Choroid plexus epithelial cell (primary cell): ENCODE data around the gene AMIGO2.

Experiments
- DNase-seq: peaks from one replicate; pipeline ENCODE4 v3.0.0-alpha.2; 2010; ENCODE audit warnings: low read depth
- H3K4me3 ChIP-seq: 2 replicates; pipeline ENCODE4 v1.5.1; 2011; ENCODE audit warnings: low read depth, mild to moderate bottlenecking, control low read depth, low read length, moderate library complexity
- CTCF ChIP-seq: conservative IDR thresholded peaks from 2 replicates; pipeline ENCODE4 v1.5.1; 2011; ENCODE audit warnings: low read depth, mild to moderate bottlenecking, control low read depth, inconsistent platforms, low read length, moderate library complexity

AMIGO2 gene

GRCh38 chr12:47048541-47048940 lies 31.2 kb downstream of the AMIGO2 start:
- no peak for TF ChIP-seq CTCF
- DNase-seq = no peak
- H3K4me3 ChIP-seq = no peak overlapping the region

DNA sequence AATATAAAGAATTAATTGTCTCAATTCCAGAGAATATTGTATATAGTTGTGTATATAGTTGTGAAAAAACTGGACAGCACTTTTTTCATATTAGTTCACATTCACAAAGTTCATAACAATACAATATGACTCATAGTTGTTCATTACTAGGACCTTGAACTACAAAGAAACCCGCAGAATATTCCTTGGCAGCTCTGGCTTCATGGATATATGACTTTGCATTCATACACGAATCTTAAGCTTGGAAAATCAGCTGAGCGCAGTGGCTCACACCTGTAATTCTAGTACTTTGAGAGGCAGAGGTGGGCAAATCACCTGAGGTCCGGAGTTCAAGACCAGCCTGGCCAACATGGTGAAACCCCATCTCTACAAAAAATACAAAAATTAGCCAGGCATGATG lies 38.4 kb downstream of the AMIGO2 start:
- no peak for DNase-seq
- no peak overlapping the region for H3K4me3 ChIP-seq
- TF ChIP-seq CTCF = no peak

DNA sequence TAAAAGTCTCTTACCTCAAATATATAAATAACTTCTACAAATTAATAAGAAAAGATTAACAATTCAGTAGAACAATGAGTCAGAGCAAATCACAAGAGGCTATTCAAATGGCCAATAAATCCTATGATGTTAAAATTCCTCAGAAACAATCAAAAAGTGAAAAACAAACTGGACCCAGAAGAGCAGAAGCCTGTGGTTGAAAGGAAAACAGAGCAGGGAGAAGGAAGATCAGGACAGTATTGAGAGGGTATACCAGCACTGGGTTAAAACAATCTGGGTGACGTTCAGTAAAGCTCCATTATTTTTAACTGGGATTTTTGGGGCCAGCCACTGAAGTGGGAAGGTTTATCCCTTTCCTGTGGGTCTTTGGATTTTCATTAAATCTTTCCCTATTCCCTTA lies 40.0 kb downstream of the AMIGO2 start:
- no peak overlapping the region for H3K4me3 ChIP-seq
- no peak for TF ChIP-seq CTCF
- DNase-seq = no peak

DNA sequence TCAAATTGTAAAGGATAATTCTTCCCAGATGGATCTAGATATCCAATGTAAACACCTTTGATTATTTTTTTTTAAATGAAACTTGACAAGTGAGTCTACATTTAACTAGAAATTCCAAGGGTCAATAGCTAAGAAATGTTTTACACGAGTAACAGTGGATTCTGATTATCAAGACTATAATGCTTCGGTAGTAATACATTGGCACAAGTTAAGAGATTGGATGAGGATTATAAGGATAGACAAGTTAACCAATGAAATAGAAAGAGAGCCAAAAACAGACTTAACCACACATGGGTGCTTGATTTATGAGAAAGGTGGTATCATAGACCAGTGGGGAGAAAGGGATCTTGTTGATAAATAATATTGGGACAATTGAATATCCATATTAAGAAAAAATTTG lies 40.7 kb downstream of the AMIGO2 start:
- no peak for DNase-seq
- H3K4me3 ChIP-seq = no peak overlapping the region
- no peak for TF ChIP-seq CTCF

- peak; percentile 81 for DNase-seq
- TF ChIP-seq CTCF = no peak
- H3K4me3 ChIP-seq = no peak overlapping the region
These were observed 41.5 kb downstream of the AMIGO2 start for GRCh38 chr12:47038270-47038748.

- DNase-seq = peak; percentile 53
- H3K4me3 ChIP-seq = no peak overlapping the region
- no peak for TF ChIP-seq CTCF
These were observed 44.3 kb downstream of the AMIGO2 start for GRCh38 chr12:47035484-47035883.

DNA sequence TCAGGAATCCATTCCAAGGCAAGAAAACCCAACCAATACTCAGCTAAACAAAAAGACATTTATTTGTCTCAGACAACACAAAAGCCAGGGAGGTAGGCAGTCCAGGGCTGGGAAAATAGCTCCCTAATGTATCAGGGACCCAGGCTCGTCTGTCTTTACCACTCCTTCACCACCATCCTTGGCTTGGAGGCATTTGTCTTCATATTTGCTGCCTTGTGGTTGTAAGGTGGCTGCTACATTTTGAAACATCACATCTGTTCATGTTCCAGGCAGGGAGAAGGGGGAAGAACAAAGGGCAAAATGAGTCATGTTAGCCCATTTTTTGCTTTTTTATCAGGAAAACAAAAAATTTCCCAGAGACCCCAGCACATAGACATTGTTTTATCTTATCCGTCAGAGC lies 45.1 kb downstream of the AMIGO2 start:
- peak; percentile 56 for DNase-seq
- no peak overlapping the region for H3K4me3 ChIP-seq
- no peak for TF ChIP-seq CTCF
